Temporal lobe (tissue), 1 donor: ENCODE data around the gene CAPZA3. TPM values are rescaled to one million over a fixed set of nuclear protein-coding genes. Genes with fewer than 3 reads are reported as not detected.

ENCODE experiments used
- total RNA-seq: library from RNA; depleted of rRNA; stranded (reverse); fragments of >200 nt; gene quantifications from one replicate; pipeline ENCODE4 v1.2.3, GENCODE V29; 2014

The CAPZA3 gene
- total RNA-seq, 1 donor from 2014 or later: not detected

Other genes with a start within 250 kb of the CAPZA3 start
- gene PLCZ1, start 107 bp upstream of the CAPZA3 start, total RNA-seq: 0.25 TPM